OCI-LY1 (cell line): ENCODE measurements around the gene KLK11.

Experiments
- EZH2 ChIP-seq: fragments of 200-600 bp; sonication (generic), shearing (Covaris generic); IDR thresholded peaks from 2 replicates; pipeline ENCODE4 v1.8.0; 2017; ENCODE audit warnings: borderline replicate concordance, mixed run types, mild to moderate bottlenecking, antibody characterized with exemption, low read length, moderate library complexity, mixed read lengths
- TF ChIP-seq, protein P1 (sequence below): fragments of 200-600 bp; sonication (generic), shearing (Covaris generic); IDR thresholded peaks from 2 replicates; pipeline ENCODE4 v1.5.1; 2017; ENCODE audit warnings: mild to moderate bottlenecking, antibody characterized with exemption, low read length, moderate library complexity, mixed read lengths

DNA sequence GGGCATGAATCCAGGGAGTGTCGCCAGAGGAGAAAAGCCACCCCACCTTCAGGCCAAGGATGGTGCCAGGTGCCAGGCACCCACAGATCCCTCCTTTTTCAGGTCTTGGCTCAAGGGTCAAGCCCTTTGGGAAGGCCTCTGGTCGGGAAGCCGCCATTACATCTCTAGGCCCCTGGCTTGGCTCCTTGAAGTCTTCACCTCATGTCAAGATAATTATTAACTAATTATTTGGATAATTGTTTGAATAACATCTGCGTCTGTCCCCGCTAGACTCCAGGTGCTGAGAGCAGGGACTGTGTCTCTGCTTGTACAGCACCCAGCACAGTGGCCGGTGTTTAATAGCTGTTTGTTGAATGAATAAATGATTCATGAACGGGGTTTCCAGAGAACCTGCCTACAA, 37.2 kb upstream of the KLK11 start:
- TF ChIP-seq, protein P1, sequence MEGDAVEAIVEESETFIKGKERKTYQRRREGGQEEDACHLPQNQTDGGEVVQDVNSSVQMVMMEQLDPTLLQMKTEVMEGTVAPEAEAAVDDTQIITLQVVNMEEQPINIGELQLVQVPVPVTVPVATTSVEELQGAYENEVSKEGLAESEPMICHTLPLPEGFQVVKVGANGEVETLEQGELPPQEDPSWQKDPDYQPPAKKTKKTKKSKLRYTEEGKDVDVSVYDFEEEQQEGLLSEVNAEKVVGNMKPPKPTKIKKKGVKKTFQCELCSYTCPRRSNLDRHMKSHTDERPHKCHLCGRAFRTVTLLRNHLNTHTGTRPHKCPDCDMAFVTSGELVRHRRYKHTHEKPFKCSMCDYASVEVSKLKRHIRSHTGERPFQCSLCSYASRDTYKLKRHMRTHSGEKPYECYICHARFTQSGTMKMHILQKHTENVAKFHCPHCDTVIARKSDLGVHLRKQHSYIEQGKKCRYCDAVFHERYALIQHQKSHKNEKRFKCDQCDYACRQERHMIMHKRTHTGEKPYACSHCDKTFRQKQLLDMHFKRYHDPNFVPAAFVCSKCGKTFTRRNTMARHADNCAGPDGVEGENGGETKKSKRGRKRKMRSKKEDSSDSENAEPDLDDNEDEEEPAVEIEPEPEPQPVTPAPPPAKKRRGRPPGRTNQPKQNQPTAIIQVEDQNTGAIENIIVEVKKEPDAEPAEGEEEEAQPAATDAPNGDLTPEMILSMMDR, result no peak
- no peak for TF ChIP-seq EZH2
